NT2/D1 (cell line): ENCODE results near the gene TMEM238L.

ENCODE experiments used
- SUZ12 ChIP-seq: IDR thresholded peaks from 2 replicates; pipeline ENCODE4 v1.6.1; 2011; ENCODE audit not compliant: insufficient read length, insufficient read depth; ENCODE audit errors: extremely low read depth
- YY1 ChIP-seq: IDR thresholded peaks from 2 replicates; pipeline ENCODE4 v1.6.1; 2011; ENCODE audit not compliant: insufficient read length, insufficient read depth
- ZNF274 ChIP-seq: IDR thresholded peaks from 2 replicates; pipeline ENCODE4 v1.6.1; 2011; ENCODE audit warnings: mild to moderate bottlenecking, low read depth, low read length

DNA sequence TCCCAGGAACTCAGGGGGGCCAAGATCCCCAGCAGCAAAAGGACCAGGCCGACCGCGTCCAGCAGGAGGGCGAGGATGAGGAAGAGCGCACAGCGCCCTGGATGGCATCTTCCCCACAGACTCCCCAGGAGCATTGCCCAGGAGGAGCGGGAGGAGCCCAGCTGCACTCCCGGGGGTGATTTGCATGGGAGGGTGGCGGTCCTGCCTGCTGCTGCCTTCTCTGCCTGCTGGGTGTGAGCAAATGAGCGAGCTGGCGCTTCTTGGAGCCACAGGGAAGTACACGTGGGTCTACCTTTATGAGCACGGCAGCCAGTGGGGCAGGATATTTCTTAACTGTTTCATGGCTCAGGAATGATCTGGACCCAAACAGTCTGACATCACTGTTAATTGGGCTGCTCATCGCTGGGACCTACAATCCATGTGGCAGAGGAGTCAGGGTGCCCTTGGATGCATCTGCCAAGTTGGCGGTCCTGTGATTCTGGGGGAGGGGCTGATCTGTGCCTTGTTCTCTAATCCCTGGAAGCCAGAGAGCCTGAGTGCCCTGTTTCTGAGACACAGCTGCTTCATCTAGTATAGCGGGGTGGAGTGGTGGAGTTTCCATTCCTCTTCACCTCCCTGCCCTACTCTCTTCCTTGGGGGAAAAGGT lies at the start of gene TMEM238L:
- TF ChIP-seq YY1, result no peak
- no peak for TF ChIP-seq ZNF274
- TF ChIP-seq SUZ12, result no peak
